CD14-positive monocyte (primary cell): ENCODE results near the gene PROK2. TPM values are rescaled to one million over a fixed set of nuclear protein-coding genes. Genes with fewer than 3 reads are reported as not detected.

Source experiments
- DNase-seq, 3 donors: peaks; one replicate each; pipeline ENCODE4 v3.0.0-alpha.2; 2011 to 2022
- H2AFZ ChIP-seq: 2 replicates; pipeline ENCODE4 v1.6.0; 2012; ENCODE audit warnings: mild to moderate bottlenecking, low read depth, low read length, inconsistent platforms; ENCODE audit not compliant: insufficient read depth, poor library complexity, severe bottlenecking
- H3K27ac ChIP-seq, 2 donors: 1 replicate in 1 of 2; 2 replicates in 1 of 2; pipeline ENCODE4 v1.5.1; 2012 to 2013; ENCODE audit warnings: low read length in 2 of 2, control low read depth in 1 of 2, inconsistent platforms in 1 of 2, low read depth in 1 of 2, mild to moderate bottlenecking in 1 of 2
- H3K27me3 ChIP-seq, 2 donors: one replicate each; pipeline versions ENCODE4 v1.6.0 to v1.6.1; 2011 to 2013; ENCODE audit warnings: low read length in 2 of 2; ENCODE audit not compliant: control insufficient read depth in 2 of 2, insufficient read depth in 2 of 2
- H3K36me3 ChIP-seq, 2 donors: replicated peaks in 1 of 2; 1 replicate in 1 of 2; 2 replicates in 1 of 2; pipeline versions ENCODE4 v1.5.1 to v1.6.1; 2012 to 2013; ENCODE audit warnings: low read length in 2 of 2, control low read depth in 1 of 2, inconsistent platforms in 1 of 2, mild to moderate bottlenecking in 1 of 2; ENCODE audit not compliant: insufficient read depth in 2 of 2, control insufficient read depth in 1 of 2
- H3K4me1 ChIP-seq, 2 donors: 1 replicate in 1 of 2; 2 replicates in 1 of 2; pipeline versions ENCODE4 v1.5.1 to v1.6.1; 2012 to 2013; ENCODE audit warnings: low read length in 2 of 2, control low read depth in 1 of 2, inconsistent platforms in 1 of 2, mild to moderate bottlenecking in 1 of 2, moderate library complexity in 1 of 2; ENCODE audit not compliant: insufficient read depth in 2 of 2, control insufficient read depth in 1 of 2
- H3K4me2 ChIP-seq: replicated peaks from 2 replicates; pipeline ENCODE3; 2012; ENCODE audit warnings: low read length, moderate library complexity, mild to moderate bottlenecking; ENCODE audit not compliant: poor library complexity, severe bottlenecking; ENCODE audit errors: extremely low read depth
- H3K4me3 ChIP-seq, 3 experiments: fragments of 200-600 bp in 1 of 3; sonication (generic) in 1 of 3; replicated peaks in 1 of 3; 1 replicate in 2 of 3; 2 replicates in 1 of 3; pipeline ENCODE4 v1.5.1; 2011 to 2013; ENCODE audit warnings: low read length in 3 of 3, mild to moderate bottlenecking in 3 of 3, control low read depth in 2 of 3, low read depth in 2 of 3, inconsistent platforms in 1 of 3, moderate library complexity in 1 of 3
- H3K79me2 ChIP-seq: 2 replicates; pipeline ENCODE4 v1.6.0; 2012; ENCODE audit warnings: mild to moderate bottlenecking, control low read depth, inconsistent platforms, low read length, moderate library complexity; ENCODE audit not compliant: insufficient read depth
- H3K9ac ChIP-seq: 2 replicates; pipeline ENCODE4 v1.6.0; 2017; ENCODE audit warnings: low read length, mild to moderate bottlenecking; ENCODE audit not compliant: insufficient read depth, poor library complexity, severe bottlenecking
- H3K9me3 ChIP-seq, 2 donors: replicated peaks in 1 of 2; 1 replicate in 1 of 2; 2 replicates in 1 of 2; pipeline versions ENCODE4 v1.5.1 to v1.6.1; 2012 to 2013; ENCODE audit warnings: low read length in 2 of 2, control low read depth in 1 of 2; ENCODE audit not compliant: control insufficient read depth in 1 of 2, insufficient read depth in 1 of 2
- H4K20me1 ChIP-seq: 2 replicates; pipeline ENCODE4 v1.6.0; 2012; ENCODE audit warnings: mild to moderate bottlenecking, low read length, control low read depth, moderate library complexity; ENCODE audit not compliant: insufficient read depth
- H3K27ac Mint-ChIP-seq, 7 donors: one replicate each; pipeline ENCODE4 v1.8.0; 2020; ENCODE audit warnings: mild to moderate bottlenecking in 7 of 7, mixed read lengths in 7 of 7, moderate library complexity in 6 of 7, inconsistent platforms in 2 of 7
- H3K27me3 Mint-ChIP-seq, 3 donors: one replicate each; pipeline ENCODE4 v1.8.0; 2021 to 2022; ENCODE audit warnings: low read depth in 3 of 3, mild to moderate bottlenecking in 3 of 3, mixed read lengths in 3 of 3, moderate library complexity in 3 of 3, inconsistent platforms in 1 of 3
- H3K36me3 Mint-ChIP-seq, 2 donors: one replicate each; pipeline ENCODE4 v1.8.0; 2020; ENCODE audit warnings: mixed read lengths in 2 of 2, inconsistent platforms in 1 of 2, mild to moderate bottlenecking in 1 of 2
- H3K4me1 Mint-ChIP-seq: one replicate; pipeline ENCODE4 v1.8.0; 2020; ENCODE audit warnings: mild to moderate bottlenecking, mixed read lengths
- H3K4me3 Mint-ChIP-seq, 2 donors: one replicate each; pipeline ENCODE4 v1.8.0; 2020; ENCODE audit warnings: mild to moderate bottlenecking in 2 of 2, mixed read lengths in 2 of 2, moderate library complexity in 1 of 2
- H3K9me3 Mint-ChIP-seq, 7 donors: one replicate each; pipeline ENCODE4 v1.8.0; 2020 to 2022; ENCODE audit warnings: mixed read lengths in 7 of 7, mild to moderate bottlenecking in 6 of 7, moderate library complexity in 6 of 7, inconsistent platforms in 2 of 7
- WGBS: methylation state at CpG from one replicate; pipeline ENCODE4 v1.1.5; 2013; ENCODE audit warnings: missing lambda C conversion rate; ENCODE audit not compliant: insufficient coverage; 5-methylcytosine and 5-hydroxymethylcytosine counted together
- intact Hi-C, 2 donors: fragments of 100-400 bp; cut with micrococcal nuclease; formaldehyde crosslinking; loops; one replicate each; pipeline versions ENCODE4 v1.15.0 to v1.15.1; 2023
- polyA plus RNA-seq, 3 donors: library from polyadenylated mRNA; depleted of rRNA in 1 of 3; unstranded in 2 of 3; stranded (reverse) in 1 of 3; fragments of 300-500 nt in 2 of 3; fragments of >200 nt in 1 of 3; fragmentation: Illumina TruSeq in 2 of 3; gene quantifications; 1 replicate in 2 of 3; 2 replicates in 1 of 3; pipeline ENCODE4 v1.2.3, GENCODE V29; 2012 to 2021
- TF ChIP-seq, protein P1 (sequence below): fragments of 200-600 bp; IDR thresholded peaks from one replicate; pipeline ENCODE4 v1.8.0; 2022; ENCODE audit warnings: antibody characterized with exemption, mild to moderate bottlenecking

The PROK2 gene
- polyA plus RNA-seq, 3 donors = 25.4 to 81.7 (median 37.8) TPM

DNA sequence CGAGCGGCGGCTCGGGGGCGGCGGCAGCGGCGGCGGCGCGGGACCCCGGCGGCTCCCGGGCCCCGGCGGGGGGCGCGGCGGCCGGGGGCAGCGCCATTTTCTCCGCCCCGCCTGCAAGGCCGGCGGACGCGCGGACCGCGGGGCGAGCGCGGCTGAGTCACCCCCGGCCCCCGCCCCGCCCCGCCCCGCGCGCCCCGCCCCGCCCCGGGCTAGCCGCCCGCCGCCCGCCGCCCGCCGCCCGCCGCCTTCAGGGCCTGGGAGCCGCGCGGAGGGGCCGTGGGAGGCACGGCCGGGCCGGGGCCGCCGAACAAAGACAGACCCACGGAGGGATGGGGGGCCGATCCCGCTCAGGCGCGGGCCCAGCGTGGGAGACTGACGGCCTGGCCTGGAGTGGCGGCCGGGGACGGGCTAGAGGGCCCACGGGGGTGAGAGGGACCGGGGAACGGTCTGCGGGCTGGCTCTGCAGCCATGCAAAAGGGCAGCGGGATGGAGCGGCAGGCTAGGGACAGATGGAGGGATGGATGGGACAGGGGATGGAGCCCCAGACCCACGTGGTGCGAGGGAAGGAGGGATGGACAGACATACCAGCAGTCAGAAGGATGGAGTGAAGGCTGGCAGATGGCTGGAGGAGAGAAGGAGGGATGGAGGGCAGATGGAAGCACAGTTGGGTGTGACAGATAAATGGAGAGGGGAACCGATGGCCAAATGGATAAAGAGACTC lies 59.5 kb downstream of the PROK2 start, which contains the start of gene EIF4E3:
TSS of gene EIF4E3 (minus strand) at position 132 of the 721 bp plus-strand sequence. CDS start at position 97, 35 bp downstream.
- Mint-ChIP-seq H3K36me3 (peaks cover 12 to 13% of the 10 kb centered on the region in 2 donors), H3K4me1 (peaks cover 68% of the 10 kb centered on the region), H3K27me3 (peaks cover under 1 to 6% (median 4%) of the 10 kb centered on the region in 3 donors), H3K9me3 (peaks cover 0 to 4% (median 0%) of the 10 kb centered on the region in 7 donors), H3K4me3 (peak within 1 kb of the TSS; percentile 89 to 93), H3K27ac (peak within 1 kb of the TSS; percentile 84 to 97 (median 94))
- TF ChIP-seq, protein P1, sequence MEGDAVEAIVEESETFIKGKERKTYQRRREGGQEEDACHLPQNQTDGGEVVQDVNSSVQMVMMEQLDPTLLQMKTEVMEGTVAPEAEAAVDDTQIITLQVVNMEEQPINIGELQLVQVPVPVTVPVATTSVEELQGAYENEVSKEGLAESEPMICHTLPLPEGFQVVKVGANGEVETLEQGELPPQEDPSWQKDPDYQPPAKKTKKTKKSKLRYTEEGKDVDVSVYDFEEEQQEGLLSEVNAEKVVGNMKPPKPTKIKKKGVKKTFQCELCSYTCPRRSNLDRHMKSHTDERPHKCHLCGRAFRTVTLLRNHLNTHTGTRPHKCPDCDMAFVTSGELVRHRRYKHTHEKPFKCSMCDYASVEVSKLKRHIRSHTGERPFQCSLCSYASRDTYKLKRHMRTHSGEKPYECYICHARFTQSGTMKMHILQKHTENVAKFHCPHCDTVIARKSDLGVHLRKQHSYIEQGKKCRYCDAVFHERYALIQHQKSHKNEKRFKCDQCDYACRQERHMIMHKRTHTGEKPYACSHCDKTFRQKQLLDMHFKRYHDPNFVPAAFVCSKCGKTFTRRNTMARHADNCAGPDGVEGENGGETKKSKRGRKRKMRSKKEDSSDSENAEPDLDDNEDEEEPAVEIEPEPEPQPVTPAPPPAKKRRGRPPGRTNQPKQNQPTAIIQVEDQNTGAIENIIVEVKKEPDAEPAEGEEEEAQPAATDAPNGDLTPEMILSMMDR = no peak
- Histone ChIP-seq H3K27ac (peak within 1 kb of the TSS; percentile 51 to 91), H3K4me3 (peak within 1 kb of the TSS; percentile 60 to 97 (median 94)), H3K9ac (peak within 1 kb of the TSS; percentile 92), H3K4me2 (peak within 1 kb of the TSS; percentile 98), H2AFZ (peak within 1 kb of the TSS; percentile 89), H3K36me3 (no peaks in the 10 kb centered on the region), H3K79me2 (peaks cover 76% of the 10 kb centered on the region), H4K20me1 (peaks cover 16% of the 10 kb centered on the region), H3K4me1 (peaks cover 54 to 65% of the 10 kb centered on the region in 2 donors), H3K27me3 (peaks cover 0 to 3% of the 10 kb centered on the region in 2 donors), H3K9me3 (no peaks in the 10 kb centered on the region)
- 2% methylated on average over 80 of the region's 80 CpGs for WGBS
- intact Hi-C loops = loop anchor here (5.0 to 10.0 kb wide), 3 partner anchors 42 to 1119 kb away; partner anchors contain the start of gene SHQ1 (in 1 of the 2)
- DNase-seq = peak in 2 of 3 donors; percentile 44 to 62

DNA sequence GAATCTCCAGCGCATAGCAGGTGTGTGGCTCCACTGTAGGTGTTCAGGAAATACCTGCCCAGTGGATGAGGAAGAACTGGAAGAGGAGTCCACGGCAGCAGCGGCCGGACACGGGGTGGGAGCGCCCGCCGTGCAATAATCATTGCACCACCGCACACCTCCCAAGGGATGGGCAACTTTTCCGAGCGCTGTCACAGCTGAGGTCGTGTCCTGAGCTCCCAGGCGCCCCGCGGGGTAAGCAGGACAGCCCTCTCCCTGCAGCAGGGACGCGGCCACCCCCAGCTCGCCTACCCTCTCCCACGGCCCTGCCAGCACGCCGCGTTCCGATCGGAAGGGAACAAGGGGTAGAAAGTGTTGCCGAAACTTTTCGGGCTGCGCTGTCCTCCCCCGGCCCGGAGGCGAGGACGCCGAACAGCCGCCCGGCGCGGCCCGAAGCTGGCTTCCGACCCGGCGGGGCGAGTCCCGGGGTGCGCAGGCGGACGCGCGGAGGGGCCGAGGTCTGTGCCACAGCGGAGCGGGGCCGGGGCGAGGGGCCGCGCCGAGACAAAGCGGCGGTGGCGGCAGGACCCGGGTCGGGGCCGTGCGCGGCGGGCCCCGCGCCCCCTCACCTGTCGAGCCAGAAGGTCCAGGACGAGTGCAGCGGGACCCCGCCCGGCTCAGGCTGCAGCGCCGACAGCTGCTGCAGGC lies 60.2 kb downstream of the PROK2 start:
- Histone ChIP-seq H3K4me3 (peak overlapping the region; percentile 59 to 97 (median 94)), H3K4me1 (peaks cover 51 to 66% of the 10 kb centered on the region in 2 donors), H3K9ac (peak overlapping the region; percentile 92), H3K9me3 (no peaks in the 10 kb centered on the region), H3K27me3 (peaks cover 0 to 3% of the 10 kb centered on the region in 2 donors), H2AFZ (peak overlapping the region; percentile 81), H4K20me1 (peaks cover 18% of the 10 kb centered on the region), H3K4me2 (peak overlapping the region; percentile 98), H3K36me3 (no peaks in the 10 kb centered on the region), H3K27ac (peak overlapping the region; percentile 51 to 86), H3K79me2 (peaks cover 82% of the 10 kb centered on the region)
- under 1% methylated on average over 64 of the region's 73 CpGs for WGBS
- intact Hi-C loops = loop anchor here (5.0 to 10.0 kb wide), 3 partner anchors 43 to 1120 kb away; partner anchors contain the start of gene SHQ1 (in 1 of the 2)
- Mint-ChIP-seq H3K9me3 (peaks cover 0 to 4% (median 0%) of the 10 kb centered on the region in 7 donors), H3K4me3 (peak overlapping the region; percentile 87 to 93), H3K36me3 (peaks cover 13 to 14% of the 10 kb centered on the region in 2 donors), H3K27me3 (peaks cover 0 to 6% (median 4%) of the 10 kb centered on the region in 3 donors), H3K4me1 (peaks cover 67% of the 10 kb centered on the region), H3K27ac (peak overlapping the region; percentile 83 to 97 (median 91))
- peak in 1 of 3 donors; percentile 26 for DNase-seq
- TF ChIP-seq, protein P1 = no peak
